Common myeloid progenitor, CD34-positive (primary cell): ENCODE measurements around the gene BCL2L12.
A peak's percentile ranks its signal among the peaks of the same experiment; 100 is the strongest.

ENCODE experiments used
- CTCF ChIA-PET: fragments of 350-600 bp; sonication (Branson Sonifier 250); formaldehyde crosslinking; loops from one replicate; lab custom pipeline; 2021; ENCODE audit warnings: antibody characterized with exemption; lab: Charles Lee
- POLR2A ChIA-PET: fragments of 350-600 bp; sonication (Branson Sonifier 250); formaldehyde crosslinking; loops from one replicate; lab custom pipeline; 2021; ENCODE audit warnings: antibody characterized with exemption; lab: Charles Lee
- DNase-seq, 3 donors: peaks; one replicate each; pipeline versions ENCODE4 v3.0.0 to v3.0.0-alpha.2; 2013
- H3K27ac ChIP-seq, 2 experiments: 1 replicate in 1 of 2; 2 replicates in 1 of 2; pipeline ENCODE4 v1.7.0; 2013; ENCODE audit warnings: inconsistent platforms in 2 of 2, low read length in 2 of 2, mild to moderate bottlenecking in 2 of 2, low read depth in 1 of 2, moderate library complexity in 1 of 2; ENCODE audit not compliant: severe bottlenecking in 2 of 2, insufficient read depth in 1 of 2, poor library complexity in 1 of 2
- H3K27me3 ChIP-seq, 5 experiments: replicated peaks in 2 of 5; 1 replicate in 3 of 5; 2 replicates in 2 of 5; pipeline versions ENCODE4 v1.6.1 to v1.7.0; 2013; ENCODE audit warnings: low read length in 4 of 5, mild to moderate bottlenecking in 2 of 5, moderate library complexity in 2 of 5, inconsistent platforms in 1 of 5; ENCODE audit not compliant: insufficient read depth in 5 of 5, control insufficient read depth in 4 of 5
- H3K36me3 ChIP-seq, 4 experiments: 1 replicate in 2 of 4; 2 replicates in 2 of 4; pipeline versions ENCODE4 v1.6.1 to v1.7.0; 2013; ENCODE audit warnings: low read length in 3 of 4, control low read depth in 1 of 4, mild to moderate bottlenecking in 1 of 4; ENCODE audit not compliant: control insufficient read depth in 4 of 4, insufficient read depth in 4 of 4
- H3K4me1 ChIP-seq, 4 experiments: 1 replicate in 3 of 4; 2 replicates in 1 of 4; pipeline versions ENCODE4 v1.6.1 to v1.7.1; 2013; ENCODE audit warnings: low read length in 3 of 4, mild to moderate bottlenecking in 3 of 4, control low read depth in 1 of 4, inconsistent platforms in 1 of 4, moderate library complexity in 1 of 4; ENCODE audit not compliant: control insufficient read depth in 4 of 4, insufficient read depth in 4 of 4; ENCODE audit errors: control extremely low read depth in 1 of 4
- H3K4me3 ChIP-seq, 7 experiments: 1 replicate in 4 of 7; 2 replicates in 3 of 7; pipeline versions ENCODE4 v1.5.1 to v1.7.0; 2013; ENCODE audit warnings: mild to moderate bottlenecking in 7 of 7, low read length in 6 of 7, moderate library complexity in 6 of 7, inconsistent platforms in 2 of 7, low read depth in 2 of 7, control low read depth in 1 of 7; ENCODE audit not compliant: insufficient read depth in 4 of 7, control insufficient read depth in 1 of 7; ENCODE audit errors: extremely low read depth in 1 of 7
- H3K9me3 ChIP-seq, 5 experiments: 1 replicate in 4 of 5; 2 replicates in 1 of 5; pipeline versions ENCODE4 v1.6.1 to v1.7.1; 2013; ENCODE audit warnings: low read length in 4 of 5, mild to moderate bottlenecking in 2 of 5, inconsistent platforms in 1 of 5, low read depth in 1 of 5, moderate library complexity in 1 of 5; ENCODE audit not compliant: control insufficient read depth in 4 of 5, insufficient read depth in 2 of 5; ENCODE audit errors: control extremely low read depth in 1 of 5
- WGBS: methylation state at CpG from one replicate; pipeline ENCODE4 v1.1.5; 2013; ENCODE audit not compliant: insufficient coverage; 5-methylcytosine and 5-hydroxymethylcytosine counted together

The BCL2L12 gene

DNA sequence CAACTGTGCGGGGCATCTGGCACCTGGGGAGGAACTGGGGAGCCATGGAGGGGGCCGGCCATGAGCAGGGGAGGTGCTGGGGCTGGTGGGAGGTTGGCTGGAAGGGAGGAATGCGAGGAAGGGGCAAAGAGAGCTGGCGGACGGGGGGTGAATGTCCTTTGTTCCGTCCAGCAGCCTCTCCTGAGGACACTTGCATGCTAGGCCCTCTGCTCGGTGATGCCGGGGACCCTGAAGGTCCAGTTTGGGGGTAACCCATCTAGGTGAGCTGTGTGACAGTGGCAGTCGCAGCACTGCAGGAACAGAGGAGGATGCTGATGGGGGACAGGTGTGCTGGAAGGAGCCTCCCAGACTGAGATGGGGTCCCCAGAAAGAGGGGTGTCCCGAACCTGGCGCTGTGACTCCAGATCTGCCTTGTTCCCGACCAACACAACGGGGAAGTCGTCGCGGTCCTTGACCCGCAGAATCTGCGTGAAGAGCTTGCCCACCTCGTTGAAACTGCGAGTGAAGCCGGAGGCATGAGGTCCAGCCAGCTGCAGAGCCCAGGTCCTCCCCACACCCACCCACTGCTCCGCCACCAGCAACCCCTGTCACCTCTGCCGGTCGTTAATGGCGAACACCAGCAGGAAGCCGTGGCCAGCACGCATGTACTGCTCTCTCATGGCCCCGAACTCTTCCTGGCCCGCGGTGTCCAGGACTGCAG is 29.4 kb upstream of the BCL2L12 start:
- Histone ChIP-seq H3K4me1 (peaks cover 2 to 29% (median 26%) of the 10 kb centered on the region in 4 experiments), H3K27ac (no peak overlapping the region), H3K27me3 (no peaks in the 10 kb centered on the region), H3K36me3 (no peaks in the 10 kb centered on the region), H3K4me3 (no peak overlapping the region), H3K9me3 (no peaks in the 10 kb centered on the region)
- CTCF ChIA-PET: no interaction called here
- WGBS: 79% methylated on average over 25 of the region's 30 CpGs
- POLR2A ChIA-PET: no interaction called here
- DNase-seq: no peak

DNA sequence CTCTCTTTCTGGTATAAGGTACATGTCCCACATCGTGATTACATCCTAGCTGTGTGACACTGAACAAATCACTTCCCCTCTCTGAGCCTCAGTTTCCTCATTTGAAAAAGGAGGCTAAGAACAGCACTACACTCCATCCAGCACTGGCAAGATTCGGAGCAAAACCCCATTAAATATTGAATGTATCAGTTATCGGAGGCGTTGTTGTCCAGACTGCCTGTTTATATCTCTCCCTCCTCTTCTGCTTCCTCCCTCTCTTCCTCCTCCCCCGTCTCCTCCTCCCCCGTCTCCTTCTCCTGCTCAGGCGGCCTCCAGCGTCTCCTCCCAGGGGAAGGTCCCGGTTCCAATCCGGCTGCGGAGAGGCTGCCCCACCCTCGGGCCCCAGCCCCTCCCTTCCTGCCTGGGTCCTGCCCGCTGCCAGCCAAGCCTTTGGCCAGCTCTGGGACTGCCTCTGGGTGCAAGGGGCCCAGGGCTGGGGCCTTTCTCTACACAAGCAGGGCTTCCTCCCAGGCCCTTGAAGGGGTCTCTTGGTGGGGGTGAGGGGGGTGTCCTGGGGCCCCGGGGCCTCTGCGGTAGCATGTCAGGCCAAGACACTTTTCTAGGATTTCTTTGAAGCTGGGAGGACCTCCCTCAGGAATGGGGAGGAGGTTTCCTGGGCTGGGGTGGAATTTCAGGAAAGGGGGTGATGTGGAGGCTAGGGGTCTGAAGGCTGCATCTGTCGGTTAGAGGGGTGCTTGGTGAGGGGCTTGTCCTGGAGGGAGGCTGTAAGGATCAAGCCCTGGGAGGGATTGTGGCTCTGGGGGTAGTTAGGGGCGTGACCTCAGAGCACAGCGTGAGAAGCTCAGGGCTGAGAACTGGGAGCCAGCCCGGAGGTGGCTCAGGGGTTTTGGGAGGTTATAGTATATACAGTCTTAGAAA is 27.7 kb upstream of the BCL2L12 start:
- DNase-seq: no peak
- no peaks in the 10 kb centered on the region for H3K36me3 ChIP-seq
- POLR2A ChIA-PET: no interaction called here
- peak overlapping the region in 1 of 2 experiments; percentile 4 for H3K27ac ChIP-seq
- WGBS: 14% methylated on average over 16 of the region's 19 CpGs
- no peaks in the 10 kb centered on the region for H3K27me3 ChIP-seq
- no peaks in the 10 kb centered on the region for H3K9me3 ChIP-seq
- peaks cover 8 to 37% (median 34%) of the 10 kb centered on the region in 4 experiments for H3K4me1 ChIP-seq
- H3K4me3 ChIP-seq: peak overlapping the region in 3 of 7 experiments; percentile 38 to 50 (median 39)
- CTCF ChIA-PET: interaction anchor here (0.6 to 2.1 kb wide), 2 partner anchors 34 to 1058 kb away, joined by 4 to 6 read pairs; no protein-coding TSS in a partner anchor

DNA sequence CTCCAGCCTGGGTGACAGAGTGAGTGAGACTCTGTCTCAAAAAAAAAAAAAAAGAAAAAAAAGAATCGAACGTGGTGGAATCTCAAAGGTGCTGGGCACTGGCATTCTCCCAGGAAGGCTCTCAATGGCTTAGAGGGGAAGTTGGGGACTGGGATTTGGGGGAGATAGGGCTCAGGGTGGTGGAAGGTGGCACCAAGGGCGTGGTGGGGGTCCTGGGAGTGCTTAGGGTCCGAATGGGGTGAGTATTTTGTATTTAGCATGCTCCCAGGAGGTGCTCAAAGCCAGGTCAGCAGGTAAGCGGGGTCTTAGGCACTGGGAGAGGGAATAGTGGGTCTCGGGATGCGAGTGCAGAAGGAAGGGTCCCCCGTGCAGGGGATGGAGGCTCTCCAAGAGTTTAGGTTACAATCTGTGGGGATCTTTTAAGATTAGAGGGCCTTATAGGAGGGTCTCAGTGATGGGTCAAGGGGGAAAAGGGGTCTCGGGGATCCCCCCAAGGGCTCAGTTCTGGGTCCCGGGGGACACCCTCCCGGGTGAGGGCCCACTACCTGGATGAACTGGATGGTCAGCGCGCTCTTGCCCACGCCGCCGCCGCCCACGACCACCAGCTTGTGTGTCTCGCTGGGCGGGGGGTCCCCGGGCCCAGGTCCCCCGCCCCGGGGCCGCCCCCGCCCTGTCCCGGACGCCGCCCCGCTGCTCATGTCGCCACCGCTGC is 26.2 kb upstream of the BCL2L12 start:
- H3K27ac ChIP-seq: no peak overlapping the region
- WGBS: 2% methylated on average over 19 of the region's 31 CpGs
- peaks cover 0 to 5% (median under 1%) of the 10 kb centered on the region in 4 experiments for H3K36me3 ChIP-seq
- H3K27me3 ChIP-seq: no peaks in the 10 kb centered on the region
- H3K4me3 ChIP-seq: peak overlapping the region; percentile 43 to 94 (median 52)
- ChIA-PET POLR2A (interaction anchor here (0.5 to 3.2 kb wide), 4 partner anchors 26 to 1421 kb away, joined by 4 to 28 read pairs (median 5); partner anchors contain the start of genes BCL2L12, IRF3 and PRR12), CTCF (interaction anchor here (1.0 to 2.1 kb wide), 6 partner anchors 29 to 65 kb away, joined by 3 to 9 read pairs (median 4); no protein-coding TSS in a partner anchor)
- peaks cover 12 to 43% (median 41%) of the 10 kb centered on the region in 4 experiments for H3K4me1 ChIP-seq
- peak in 1 of 3 donors; percentile 13 for DNase-seq
- H3K9me3 ChIP-seq: no peaks in the 10 kb centered on the region

DNA sequence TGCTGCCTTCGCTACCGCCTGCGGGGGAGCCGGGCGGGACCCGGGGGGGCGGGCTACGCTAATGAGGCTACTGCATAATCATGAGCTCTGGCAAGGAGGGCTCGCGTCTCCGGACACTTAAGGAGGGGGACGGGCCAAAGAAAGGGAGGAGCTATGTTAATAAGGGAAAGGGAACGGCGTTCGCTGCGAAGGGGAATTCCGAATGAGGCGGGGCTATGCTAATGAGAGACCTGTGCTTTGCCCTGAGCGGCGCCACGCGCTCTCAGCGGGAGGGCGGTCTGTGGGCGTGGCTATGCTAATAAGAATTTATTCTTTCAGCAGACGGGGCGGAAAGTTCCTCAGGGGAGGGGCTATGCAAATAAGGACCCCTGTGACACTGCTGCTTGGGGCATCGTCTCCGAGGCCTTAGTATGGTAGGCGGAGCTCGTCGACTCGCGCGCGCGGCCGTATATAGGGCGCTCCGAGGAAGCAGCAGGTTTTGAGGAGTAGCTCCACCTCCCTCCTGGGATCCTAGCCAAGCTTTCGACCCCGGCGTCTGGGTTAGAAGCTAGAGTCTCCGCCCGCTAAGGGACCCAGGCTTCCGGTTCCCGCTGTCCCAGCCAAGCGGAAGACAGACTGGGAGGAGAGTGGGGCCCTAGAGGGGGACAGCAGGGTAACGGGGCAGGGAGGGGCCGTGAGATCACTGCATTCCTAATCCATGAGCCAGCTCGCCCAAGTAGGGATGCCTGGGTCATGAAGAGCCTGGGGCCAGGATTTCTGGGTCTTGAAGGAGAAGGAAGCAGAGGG is 25.4 kb upstream of the BCL2L12 start, which contains the start of gene RRAS:
Gene RRAS, minus strand, starts transcription at position 31 of the 786 bp plus-strand sequence. CDS start 45 bp downstream, outside the sequence.
- Histone ChIP-seq H3K27me3 (no peaks in the 10 kb centered on the region), H3K4me3 (peak within 1 kb of the TSS; percentile 81 to 99 (median 94)), H3K4me1 (peaks cover 12 to 43% (median 41%) of the 10 kb centered on the region in 4 experiments), H3K9me3 (no peaks in the 10 kb centered on the region), H3K36me3 (peaks cover 0 to 11% (median 3%) of the 10 kb centered on the region in 4 experiments), H3K27ac (peak within 1 kb of the TSS; percentile 94 to 99)
- WGBS: under 1% methylated on average over 51 of the region's 51 CpGs
- CTCF ChIA-PET: interaction anchor here (1.0 to 1.5 kb wide), 6 partner anchors 28 to 66 kb away, joined by 3 to 9 read pairs (median 4); no protein-coding TSS in a partner anchor
- POLR2A ChIA-PET: interaction anchor here (0.5 to 3.2 kb wide), 9 partner anchors 25 to 1422 kb away, joined by 3 to 28 read pairs (median 4); partner anchors contain the start of genes BCL2L12, IRF3, NOSIP and PRR12
- peak; percentile 100 for DNase-seq

DNA sequence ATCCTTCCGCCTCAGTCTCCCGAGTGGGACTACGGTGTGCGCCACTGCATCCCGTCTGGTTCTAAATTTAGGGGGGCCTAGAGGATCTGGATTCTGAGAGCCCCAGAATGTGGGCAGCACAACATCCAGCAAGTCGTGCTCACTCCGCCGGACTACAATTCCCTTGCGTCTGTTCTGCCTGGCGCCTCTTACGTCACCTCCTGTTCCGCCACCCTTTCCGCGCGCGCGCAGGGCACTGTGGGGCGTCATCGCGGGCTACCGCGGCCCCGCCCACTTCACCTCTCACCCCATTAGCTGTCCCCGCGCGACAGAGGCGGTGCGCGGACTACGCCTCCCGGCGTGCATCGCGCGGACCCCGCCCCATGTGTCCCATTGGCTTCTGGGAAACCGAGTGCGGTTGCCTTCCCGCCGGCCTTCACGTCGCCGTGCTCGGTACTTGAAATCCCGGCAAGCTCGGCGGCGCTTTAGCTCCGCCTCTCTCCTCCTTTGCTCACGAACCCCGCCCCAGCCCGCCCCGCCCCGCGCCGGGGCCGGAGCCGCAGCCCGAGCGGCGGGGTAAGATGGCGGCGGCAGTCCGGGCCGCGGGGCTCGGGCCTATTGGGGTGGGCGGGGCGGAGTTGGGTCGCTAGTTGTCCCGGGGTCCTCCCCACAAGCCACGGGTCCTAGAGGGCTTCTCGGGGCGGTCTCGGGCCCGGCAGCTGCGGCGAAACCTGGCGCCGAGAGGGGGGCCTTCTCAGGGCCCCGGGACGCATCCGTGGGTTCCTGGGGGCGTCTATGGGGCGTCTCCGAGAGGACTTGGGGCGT is 23.8 kb upstream of the BCL2L12 start, which contains the start of gene SCAF1:
Gene SCAF1, plus strand, starts transcription at position 522 of the 804 bp plus-strand sequence. CDS start 2,818 bp downstream, outside the sequence.
- no peaks in the 10 kb centered on the region for H3K27me3 ChIP-seq
- DNase-seq: peak; percentile 99 to 100 (median 100)
- H3K4me3 ChIP-seq: peak within 1 kb of the TSS; percentile 91 to 99 (median 95)
- peaks cover 7 to 27% (median 14%) of the 10 kb centered on the region in 4 experiments for H3K36me3 ChIP-seq
- CTCF ChIA-PET: interaction anchor here (0.9 kb wide), 1 partner anchor 37 kb away, joined by 4 read pairs; no protein-coding TSS in a partner anchor
- POLR2A ChIA-PET: interaction anchor here (1.1 to 3.2 kb wide), 4 partner anchors 14 to 50 kb away, joined by 4 to 28 read pairs (median 7); partner anchors contain the start of genes BCL2L12, IRF3 and PRR12
- H3K9me3 ChIP-seq: no peaks in the 10 kb centered on the region
- peak within 1 kb of the TSS; percentile 98 to 99 for H3K27ac ChIP-seq
- WGBS: 0% methylated on average over 68 of the region's 87 CpGs
- H3K4me1 ChIP-seq: peaks cover 12 to 43% (median 41%) of the 10 kb centered on the region in 4 experiments
